Cardiac fibroblast (primary cell): ENCODE results near the gene SKIDA1.

Experiments used
- DNase-seq, 2 donors: peaks; one replicate each; pipeline versions ENCODE4 v3.0.0 to v3.0.0-alpha.2; 2010; ENCODE audit warnings: low read depth in 2 of 2
- H3K4me3 ChIP-seq, 2 donors: replicated peaks in 1 of 2; 1 replicate in 1 of 2; 2 replicates in 1 of 2; pipeline ENCODE4 v1.5.1; 2011; ENCODE audit warnings: low read depth in 2 of 2, low read length in 2 of 2, mild to moderate bottlenecking in 2 of 2, moderate library complexity in 1 of 2
- CTCF ChIP-seq: IDR thresholded peaks from one replicate; pipeline ENCODE4 v1.5.1; 2011; ENCODE audit warnings: low read depth, mild to moderate bottlenecking, low read length, inconsistent platforms

SKIDA1 gene

DNA sequence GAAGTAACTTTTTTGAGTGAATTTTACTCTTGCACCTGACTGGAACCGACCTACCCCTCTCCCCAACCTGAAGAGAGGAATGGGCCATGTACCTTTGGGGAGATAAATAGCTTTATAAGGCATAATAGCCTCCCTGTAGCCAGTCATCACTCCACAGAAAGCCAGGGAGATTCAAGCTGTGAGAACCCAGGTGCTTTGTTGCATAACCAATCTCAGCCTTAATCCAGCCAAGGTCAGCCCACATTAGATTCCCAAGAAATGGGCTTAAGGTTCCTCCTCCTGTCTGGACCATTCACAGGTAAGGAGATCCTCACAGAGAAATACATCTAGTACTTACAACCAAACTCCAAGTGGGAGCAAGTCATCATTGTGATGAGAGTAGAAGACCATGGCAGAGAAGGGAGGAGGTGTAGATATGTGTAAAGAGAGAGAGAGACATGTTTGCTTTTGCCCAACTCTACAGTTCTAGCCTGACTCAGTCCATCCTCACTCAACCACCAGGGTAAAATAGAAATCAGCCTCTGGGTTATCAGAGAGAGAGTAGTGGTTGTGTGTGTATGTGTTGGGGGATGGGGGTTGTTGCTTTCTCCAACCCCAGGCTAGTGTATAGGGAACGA, 23.6 kb downstream of the SKIDA1 start:
- no peak overlapping the region for H3K4me3 ChIP-seq
- DNase-seq = no peak
- no peak for TF ChIP-seq CTCF

DNA sequence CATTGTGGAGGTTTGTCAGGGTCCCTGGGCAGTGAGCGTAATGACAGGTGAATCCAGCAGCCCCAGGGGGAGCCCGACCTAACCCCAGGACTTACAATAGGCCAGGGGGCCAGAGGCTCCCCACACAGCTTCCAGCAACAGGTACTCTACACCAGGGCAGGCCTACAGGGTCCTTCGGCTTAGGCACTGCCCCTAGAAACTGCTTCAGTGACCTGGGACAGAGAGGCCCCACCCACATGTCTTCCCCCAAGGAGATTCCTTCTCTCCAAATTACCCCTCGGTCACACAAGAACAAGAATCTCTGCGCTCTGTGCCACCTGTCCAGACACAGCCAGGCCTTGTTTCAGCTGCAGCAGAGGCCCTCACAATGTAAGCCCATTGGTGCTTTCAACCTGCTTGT, 24.4 kb downstream of the SKIDA1 start:
- no peak overlapping the region for H3K4me3 ChIP-seq
- no peak for TF ChIP-seq CTCF
- DNase-seq = no peak

DNA sequence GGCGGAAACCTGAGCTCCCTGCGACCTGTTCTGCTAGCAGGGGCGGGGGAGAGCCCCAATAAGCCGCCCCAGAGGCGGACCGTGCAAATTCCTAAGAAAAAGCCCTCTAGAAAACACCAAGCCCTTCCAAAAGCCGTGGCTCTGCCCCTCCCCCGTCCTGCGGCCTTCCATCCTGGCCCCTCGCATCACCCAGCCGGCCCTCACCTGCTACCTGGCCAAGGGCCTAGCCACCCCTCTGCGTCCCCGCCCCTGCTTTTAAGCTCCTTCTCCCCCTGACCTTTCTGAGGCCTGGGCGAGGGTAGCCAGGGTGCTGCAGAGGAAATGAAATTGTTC, 24.9 kb downstream of the SKIDA1 start:
- no peak overlapping the region for H3K4me3 ChIP-seq
- DNase-seq = no peak
- TF ChIP-seq CTCF = no peak

- no peak for TF ChIP-seq CTCF
- peak in 1 of 2 donors; percentile 35 for DNase-seq
- H3K4me3 ChIP-seq = peak overlapping the region in 1 of 2 donors; percentile 18
Observed at GRCh38 chr10:21499701-21500577, 25.5 kb downstream of the SKIDA1 start.

DNA sequence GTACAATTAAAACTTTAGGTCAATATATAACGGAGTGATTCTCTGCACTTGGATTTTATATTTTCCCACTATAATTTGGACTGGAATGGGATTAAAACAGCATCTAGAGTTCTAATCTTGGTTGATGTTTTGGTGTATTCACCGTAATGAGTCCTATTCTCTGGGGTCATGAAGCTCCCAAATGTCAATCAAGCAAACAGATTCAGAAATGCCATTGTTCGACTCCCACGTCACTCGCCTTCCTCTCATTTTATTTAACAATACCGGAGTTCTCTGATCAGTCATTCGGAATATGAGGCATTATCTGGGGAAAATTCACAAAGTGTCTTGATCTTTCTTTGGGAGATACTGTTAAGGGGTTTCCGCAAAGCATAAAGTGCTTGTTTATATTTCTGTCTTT, 26.5 kb downstream of the SKIDA1 start:
- DNase-seq = no peak
- TF ChIP-seq CTCF = no peak
- H3K4me3 ChIP-seq = no peak overlapping the region

GRCh38 chr10:21498377-21498776, 27.1 kb downstream of the SKIDA1 start:
- no peak for DNase-seq
- no peak for TF ChIP-seq CTCF
- no peak overlapping the region for H3K4me3 ChIP-seq
